Osteoblast (primary cell): ENCODE data around the gene EML4. TPM values are rescaled to one million over a fixed set of nuclear protein-coding genes. Genes with fewer than 3 reads are reported as not detected.
A peak's percentile ranks its signal among the peaks of the same experiment; 100 is the strongest.

Experiments
- DNase-seq: peaks from one replicate; pipeline ENCODE4 v3.0.0; 2011; ENCODE audit warnings: low spot score, mixed read lengths; ENCODE audit not compliant: insufficient read length; ENCODE audit errors: missing footprints
- H2AFZ ChIP-seq: 2 replicates; pipeline ENCODE4 v1.6.0; 2011; ENCODE audit warnings: mild to moderate bottlenecking, low read length
- H3K27ac ChIP-seq: 2 replicates; pipeline ENCODE4 v1.5.1; 2011; ENCODE audit warnings: mild to moderate bottlenecking, low read depth, low read length, moderate library complexity
- H3K27me3 ChIP-seq: 2 replicates; pipeline ENCODE4 v1.6.0; 2012; ENCODE audit warnings: mild to moderate bottlenecking, control low read depth, inconsistent platforms, low read length, moderate library complexity; ENCODE audit not compliant: insufficient read depth
- H3K36me3 ChIP-seq: 2 replicates; pipeline ENCODE4 v1.5.1; 2011; ENCODE audit warnings: mild to moderate bottlenecking, low read length, control low read depth, moderate library complexity; ENCODE audit not compliant: insufficient read depth
- H3K4me1 ChIP-seq: 2 replicates; pipeline ENCODE4 v1.5.1; 2011; ENCODE audit warnings: mild to moderate bottlenecking, low read length, control low read depth, moderate library complexity; ENCODE audit not compliant: insufficient read depth
- H3K4me2 ChIP-seq: 2 replicates; pipeline ENCODE4 v1.6.0; 2011; ENCODE audit warnings: mild to moderate bottlenecking, low read length; ENCODE audit not compliant: insufficient read depth
- H3K4me3 ChIP-seq: fragments of 200-600 bp; sonication (generic); 3 replicates; pipeline ENCODE4 v1.5.1; 2012; ENCODE audit warnings: mild to moderate bottlenecking, low read length, inconsistent platforms; ENCODE audit not compliant: insufficient read depth
- H3K79me2 ChIP-seq: 2 replicates; pipeline ENCODE4 v1.6.0; 2012; ENCODE audit warnings: mild to moderate bottlenecking, low read length, control low read depth, inconsistent platforms; ENCODE audit not compliant: insufficient read depth
- H3K9me3 ChIP-seq: 2 replicates; pipeline ENCODE4 v1.5.1; 2011; ENCODE audit warnings: low read depth, low read length, control low read depth
- H4K20me1 ChIP-seq: 2 replicates; pipeline ENCODE4 v1.6.0; 2012; ENCODE audit warnings: mild to moderate bottlenecking, low read length, control low read depth; ENCODE audit not compliant: insufficient read depth
- total RNA-seq: library from RNA; depleted of rRNA; stranded (reverse); fragments of >200 nt; gene quantifications from 2 replicates; pipeline ENCODE4 v1.2.3, GENCODE V29; 2012
- TF ChIP-seq, protein P1 (sequence below): IDR thresholded peaks from 2 replicates; pipeline ENCODE4 v1.5.1; 2011; ENCODE audit warnings: mild to moderate bottlenecking, low read depth, low read length, moderate library complexity; ENCODE audit errors: extremely low read depth

Gene EML4
- total RNA-seq, 1 donor: 91.9 TPM

GRCh38 chr2:42353792-42354429 lies 184.8 kb downstream of the EML4 start:
- H3K79me2 ChIP-seq: peaks cover 97% of the 10 kb centered on the region
- no peak overlapping the region for H3K4me3 ChIP-seq
- TF ChIP-seq, protein P1, sequence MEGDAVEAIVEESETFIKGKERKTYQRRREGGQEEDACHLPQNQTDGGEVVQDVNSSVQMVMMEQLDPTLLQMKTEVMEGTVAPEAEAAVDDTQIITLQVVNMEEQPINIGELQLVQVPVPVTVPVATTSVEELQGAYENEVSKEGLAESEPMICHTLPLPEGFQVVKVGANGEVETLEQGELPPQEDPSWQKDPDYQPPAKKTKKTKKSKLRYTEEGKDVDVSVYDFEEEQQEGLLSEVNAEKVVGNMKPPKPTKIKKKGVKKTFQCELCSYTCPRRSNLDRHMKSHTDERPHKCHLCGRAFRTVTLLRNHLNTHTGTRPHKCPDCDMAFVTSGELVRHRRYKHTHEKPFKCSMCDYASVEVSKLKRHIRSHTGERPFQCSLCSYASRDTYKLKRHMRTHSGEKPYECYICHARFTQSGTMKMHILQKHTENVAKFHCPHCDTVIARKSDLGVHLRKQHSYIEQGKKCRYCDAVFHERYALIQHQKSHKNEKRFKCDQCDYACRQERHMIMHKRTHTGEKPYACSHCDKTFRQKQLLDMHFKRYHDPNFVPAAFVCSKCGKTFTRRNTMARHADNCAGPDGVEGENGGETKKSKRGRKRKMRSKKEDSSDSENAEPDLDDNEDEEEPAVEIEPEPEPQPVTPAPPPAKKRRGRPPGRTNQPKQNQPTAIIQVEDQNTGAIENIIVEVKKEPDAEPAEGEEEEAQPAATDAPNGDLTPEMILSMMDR: no peak
- no peak overlapping the region for H3K4me2 ChIP-seq
- H3K9me3 ChIP-seq: no peaks in the 10 kb centered on the region
- no peaks in the 10 kb centered on the region for H3K27me3 ChIP-seq
- no peak overlapping the region for H3K27ac ChIP-seq
- no peak for DNase-seq
- peaks cover under 1% of the 10 kb centered on the region for H3K4me1 ChIP-seq
- H3K36me3 ChIP-seq: peaks cover 12% of the 10 kb centered on the region
- no peak overlapping the region for H2AFZ ChIP-seq
- H4K20me1 ChIP-seq: peaks cover 33% of the 10 kb centered on the region

DNA sequence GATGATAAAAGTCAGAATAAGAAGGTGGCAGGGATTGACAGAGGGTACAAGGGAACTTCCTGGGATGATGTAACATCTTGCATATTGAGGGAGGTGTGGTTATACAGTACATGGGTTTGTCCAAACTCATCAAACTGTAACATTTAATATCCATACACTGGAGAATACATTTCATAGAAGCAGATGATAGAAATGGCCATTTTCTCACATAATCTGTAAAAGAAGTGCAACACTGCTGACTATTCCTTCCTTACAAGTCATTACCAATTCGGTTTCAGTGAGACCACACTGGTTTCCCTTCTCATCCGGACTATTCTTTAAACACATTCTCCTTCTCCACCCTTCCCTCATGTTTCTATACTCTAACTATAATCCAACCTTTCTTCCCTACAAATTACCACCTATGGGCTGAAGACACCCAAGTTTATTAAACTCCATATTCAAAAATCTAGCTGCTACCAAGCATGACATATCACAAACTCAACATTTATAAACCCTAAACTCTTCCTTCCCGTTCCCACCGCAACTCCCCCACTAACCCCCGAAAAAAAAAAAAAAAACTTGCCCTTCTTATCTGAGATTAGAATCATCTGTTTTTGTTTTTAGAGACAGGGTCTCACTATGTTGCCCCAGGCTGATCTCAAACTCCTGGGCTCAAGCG lies 190.3 kb downstream of the EML4 start:
- peaks cover 18% of the 10 kb centered on the region for H3K4me1 ChIP-seq
- TF ChIP-seq, protein P1: no peak
- H3K27me3 ChIP-seq: peaks cover 5% of the 10 kb centered on the region
- peak overlapping the region; percentile 97 for H3K27ac ChIP-seq
- H3K36me3 ChIP-seq: no peaks in the 10 kb centered on the region
- H3K4me3 ChIP-seq: peak overlapping the region; percentile 91
- no peak for DNase-seq
- peaks cover 66% of the 10 kb centered on the region for H3K79me2 ChIP-seq
- peaks cover 37% of the 10 kb centered on the region for H4K20me1 ChIP-seq
- no peaks in the 10 kb centered on the region for H3K9me3 ChIP-seq
- peak overlapping the region; percentile 97 for H3K4me2 ChIP-seq
- H2AFZ ChIP-seq: peak overlapping the region; percentile 87

DNA sequence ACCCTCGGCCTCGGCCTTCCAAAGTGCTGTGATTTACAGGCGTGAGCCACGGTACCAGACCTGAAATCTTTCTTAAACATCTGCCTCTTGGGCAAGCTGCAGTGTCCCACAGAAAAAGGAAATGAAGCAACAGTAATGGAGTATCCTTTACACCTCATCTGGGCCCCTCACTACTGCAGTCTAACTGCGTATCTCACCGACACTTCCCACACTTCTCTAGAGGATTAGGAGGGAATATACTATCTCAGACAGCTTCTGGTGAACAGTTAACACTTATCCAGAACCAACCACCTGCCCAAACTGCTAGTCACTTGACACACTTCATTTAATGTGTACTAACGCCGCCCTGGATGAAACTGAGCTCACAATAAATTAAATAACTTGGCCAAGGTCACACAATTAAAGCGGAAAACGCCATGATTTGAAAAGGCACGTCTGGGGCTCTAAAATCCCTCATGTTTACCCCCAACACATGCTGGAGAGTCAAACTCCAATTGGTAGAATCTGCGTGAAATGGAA lies 190.9 kb downstream of the EML4 start:
- peak overlapping the region; percentile 87 for H2AFZ ChIP-seq
- peaks cover 18% of the 10 kb centered on the region for H3K4me1 ChIP-seq
- no peaks in the 10 kb centered on the region for H3K36me3 ChIP-seq
- no peaks in the 10 kb centered on the region for H3K9me3 ChIP-seq
- peak overlapping the region; percentile 97 for H3K4me2 ChIP-seq
- TF ChIP-seq, protein P1: no peak
- H3K27ac ChIP-seq: peak overlapping the region; percentile 97
- DNase-seq: peak; percentile 66
- peaks cover 32% of the 10 kb centered on the region for H4K20me1 ChIP-seq
- H3K79me2 ChIP-seq: peaks cover 60% of the 10 kb centered on the region
- H3K4me3 ChIP-seq: peak overlapping the region; percentile 91
- H3K27me3 ChIP-seq: peaks cover 5% of the 10 kb centered on the region

DNA sequence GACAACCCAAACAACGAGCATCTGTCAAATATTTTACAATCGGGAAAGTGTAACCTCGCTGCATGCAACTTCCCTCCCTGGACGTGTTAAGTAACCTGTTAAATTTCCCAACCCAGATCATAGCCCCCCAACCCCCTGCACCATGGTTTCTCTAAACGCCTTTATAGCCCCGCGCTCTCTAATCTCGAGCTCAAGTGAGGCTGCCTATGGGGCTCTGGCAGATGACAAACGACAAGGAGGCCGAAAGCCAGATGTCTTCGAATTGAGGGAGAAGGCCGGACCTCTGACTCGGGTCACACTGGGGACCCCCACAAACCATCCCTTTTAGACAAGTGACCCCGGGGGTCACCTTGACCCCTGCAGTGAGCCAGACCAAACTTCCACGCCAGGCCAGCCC lies 191.3 kb downstream of the EML4 start:
- no peak for DNase-seq

More for the DNA sequence above, 191.3 kb downstream of the EML4 start:
- peak overlapping the region; percentile 91 for H3K4me3 ChIP-seq
- H3K79me2 ChIP-seq: peaks cover 55% of the 10 kb centered on the region
- H3K9me3 ChIP-seq: no peaks in the 10 kb centered on the region
- peaks cover 18% of the 10 kb centered on the region for H3K4me1 ChIP-seq
- H4K20me1 ChIP-seq: peaks cover 32% of the 10 kb centered on the region
- peak overlapping the region; percentile 97 for H3K4me2 ChIP-seq
- no peaks in the 10 kb centered on the region for H3K36me3 ChIP-seq
- TF ChIP-seq, protein P1: no peak
- peak overlapping the region; percentile 97 for H3K27ac ChIP-seq
- peak overlapping the region; percentile 87 for H2AFZ ChIP-seq
- H3K27me3 ChIP-seq: peaks cover 5% of the 10 kb centered on the region
